ENCODE data around the gene AADACL2. TPM values are rescaled to one million over a fixed set of nuclear protein-coding genes. Genes with fewer than 3 reads are reported as not detected.

Gene AADACL2
- total and polyA plus RNA-seq, 9 of the 15 experiments (the other 6 are each of a cell fraction or from before 2014, with no cell fraction given), result not detected

DNA sequence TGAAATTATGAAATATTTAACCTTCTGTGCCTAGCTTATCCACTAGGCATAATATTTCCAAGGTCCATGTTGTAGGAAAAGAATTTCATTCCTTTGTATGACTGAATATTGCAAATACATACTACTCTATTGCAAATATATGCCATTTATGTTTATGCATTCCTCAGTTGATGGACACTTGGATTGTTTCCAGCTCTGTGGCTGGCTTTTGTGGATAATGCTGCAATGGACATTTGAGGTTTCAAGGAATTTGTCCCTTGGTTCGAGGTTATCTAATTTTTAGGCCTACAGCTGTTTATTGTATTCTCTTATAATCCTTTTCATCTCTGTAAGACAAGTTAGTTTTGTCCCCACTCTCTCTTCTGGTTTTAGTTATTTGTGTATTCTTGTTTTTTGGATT is 7.7 kb upstream of the AADACL2 start (continued):
- TF ChIP-seq, protein P1, sequence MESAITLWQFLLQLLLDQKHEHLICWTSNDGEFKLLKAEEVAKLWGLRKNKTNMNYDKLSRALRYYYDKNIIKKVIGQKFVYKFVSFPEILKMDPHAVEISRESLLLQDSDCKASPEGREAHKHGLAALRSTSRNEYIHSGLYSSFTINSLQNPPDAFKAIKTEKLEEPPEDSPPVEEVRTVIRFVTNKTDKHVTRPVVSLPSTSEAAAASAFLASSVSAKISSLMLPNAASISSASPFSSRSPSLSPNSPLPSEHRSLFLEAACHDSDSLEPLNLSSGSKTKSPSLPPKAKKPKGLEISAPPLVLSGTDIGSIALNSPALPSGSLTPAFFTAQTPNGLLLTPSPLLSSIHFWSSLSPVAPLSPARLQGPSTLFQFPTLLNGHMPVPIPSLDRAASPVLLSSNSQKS (CRISPR knock-in tag; IDR thresholded peaks at IDR 0.05), result no peak
- TF ChIP-seq NCOR1 (IDR thresholded peaks at IDR 0.05) (peak; percentile 91), POLR2G (IDR thresholded peaks at IDR 0.05; ENCODE audit: low read depth, low read length) (no peak), DACH1 (IDR thresholded peaks at IDR 0.05; ENCODE audit: partially characterized antibody) (peak; percentile 57), DIDO1 (tag; IDR thresholded peaks at IDR 0.05; ENCODE audit: low read depth) (no peak), SMARCE1 (IDR thresholded peaks at IDR 0.05) (peak; percentile 95), MTA3 (IDR thresholded peaks at IDR 0.05; ENCODE audit: borderline replicate concordance) (no peak), FOXJ2 (tag; IDR thresholded peaks at IDR 0.05) (no peak), PHTF2 (CRISPR knock-in tag; IDR thresholded peaks at IDR 0.05) (no peak), CC2D1A (IDR thresholded peaks at IDR 0.05) (peak; percentile 87), EWSR1 (IDR thresholded peaks at IDR 0.05; ENCODE audit: borderline replicate concordance, low read depth, partially characterized antibody) (no peak), BRCA1 (IDR thresholded peaks at IDR 0.05) (no peak), BRCA1 (CRISPR knock-in tag; IDR thresholded peaks at IDR 0.05) (no peak), NFE2 (IDR thresholded peaks at IDR 0.05; ENCODE audit: low read depth) (no peak), SP1 (CRISPR knock-in tag; IDR thresholded peaks at IDR 0.05) (no peak), RAD21 (CRISPR knock-in tag; conservative IDR thresholded peaks at IDR 0.05 in 1 of 2, IDR thresholded peaks at IDR 0.05 in 1 of 2) (no peak), DDX20 (tag; IDR thresholded peaks at IDR 0.05; ENCODE audit: low read depth) (no peak), ERF (CRISPR knock-in tag; IDR thresholded peaks at IDR 0.05) (no peak), ZSCAN29 (IDR thresholded peaks at IDR 0.05) (no peak)
- TF ChIP-seq, protein P2, sequence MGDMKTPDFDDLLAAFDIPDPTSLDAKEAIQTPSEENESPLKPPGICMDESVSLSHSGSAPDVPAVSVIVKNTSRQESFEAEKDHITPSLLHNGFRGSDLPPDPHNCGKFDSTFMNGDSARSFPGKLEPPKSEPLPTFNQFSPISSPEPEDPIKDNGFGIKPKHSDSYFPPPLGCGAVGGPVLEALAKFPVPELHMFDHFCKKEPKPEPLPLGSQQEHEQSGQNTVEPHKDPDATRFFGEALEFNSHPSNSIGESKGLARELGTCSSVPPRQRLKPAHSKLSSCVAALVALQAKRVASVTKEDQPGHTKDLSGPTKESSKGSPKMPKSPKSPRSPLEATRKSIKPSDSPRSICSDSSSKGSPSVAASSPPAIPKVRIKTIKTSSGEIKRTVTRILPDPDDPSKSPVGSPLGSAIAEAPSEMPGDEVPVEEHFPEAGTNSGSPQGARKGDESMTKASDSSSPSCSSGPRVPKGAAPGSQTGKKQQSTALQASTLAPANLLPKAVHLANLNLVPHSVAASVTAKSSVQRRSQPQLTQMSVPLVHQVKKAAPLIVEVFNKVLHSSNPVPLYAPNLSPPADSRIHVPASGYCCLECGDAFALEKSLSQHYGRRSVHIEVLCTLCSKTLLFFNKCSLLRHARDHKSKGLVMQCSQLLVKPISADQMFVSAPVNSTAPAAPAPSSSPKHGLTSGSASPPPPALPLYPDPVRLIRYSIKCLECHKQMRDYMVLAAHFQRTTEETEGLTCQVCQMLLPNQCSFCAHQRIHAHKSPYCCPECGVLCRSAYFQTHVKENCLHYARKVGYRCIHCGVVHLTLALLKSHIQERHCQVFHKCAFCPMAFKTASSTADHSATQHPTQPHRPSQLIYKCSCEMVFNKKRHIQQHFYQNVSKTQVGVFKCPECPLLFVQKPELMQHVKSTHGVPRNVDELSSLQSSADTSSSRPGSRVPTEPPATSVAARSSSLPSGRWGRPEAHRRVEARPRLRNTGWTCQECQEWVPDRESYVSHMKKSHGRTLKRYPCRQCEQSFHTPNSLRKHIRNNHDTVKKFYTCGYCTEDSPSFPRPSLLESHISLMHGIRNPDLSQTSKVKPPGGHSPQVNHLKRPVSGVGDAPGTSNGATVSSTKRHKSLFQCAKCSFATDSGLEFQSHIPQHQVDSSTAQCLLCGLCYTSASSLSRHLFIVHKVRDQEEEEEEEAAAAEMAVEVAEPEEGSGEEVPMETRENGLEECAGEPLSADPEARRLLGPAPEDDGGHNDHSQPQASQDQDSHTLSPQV (IDR thresholded peaks at IDR 0.05), result no peak
- TF ChIP-seq, protein P3, sequence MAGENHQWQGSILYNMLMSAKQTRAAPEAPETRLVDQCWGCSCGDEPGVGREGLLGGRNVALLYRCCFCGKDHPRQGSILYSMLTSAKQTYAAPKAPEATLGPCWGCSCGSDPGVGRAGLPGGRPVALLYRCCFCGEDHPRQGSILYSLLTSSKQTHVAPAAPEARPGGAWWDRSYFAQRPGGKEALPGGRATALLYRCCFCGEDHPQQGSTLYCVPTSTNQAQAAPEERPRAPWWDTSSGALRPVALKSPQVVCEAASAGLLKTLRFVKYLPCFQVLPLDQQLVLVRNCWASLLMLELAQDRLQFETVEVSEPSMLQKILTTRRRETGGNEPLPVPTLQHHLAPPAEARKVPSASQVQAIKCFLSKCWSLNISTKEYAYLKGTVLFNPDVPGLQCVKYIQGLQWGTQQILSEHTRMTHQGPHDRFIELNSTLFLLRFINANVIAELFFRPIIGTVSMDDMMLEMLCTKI (IDR thresholded peaks at IDR 0.05; ENCODE audit: partially characterized antibody), result no peak
